ENCODE measurements around the gene LRRD1. TPM values are rescaled to one million over a fixed set of nuclear protein-coding genes. Genes with fewer than 3 reads are reported as not detected.

Gene LRRD1
- total and polyA plus RNA-seq, 2 of the 13 experiments (the other 11 are each of a cell fraction or from before 2014, with no cell fraction given): 0.03 TPM; not detected in 1

DNA sequence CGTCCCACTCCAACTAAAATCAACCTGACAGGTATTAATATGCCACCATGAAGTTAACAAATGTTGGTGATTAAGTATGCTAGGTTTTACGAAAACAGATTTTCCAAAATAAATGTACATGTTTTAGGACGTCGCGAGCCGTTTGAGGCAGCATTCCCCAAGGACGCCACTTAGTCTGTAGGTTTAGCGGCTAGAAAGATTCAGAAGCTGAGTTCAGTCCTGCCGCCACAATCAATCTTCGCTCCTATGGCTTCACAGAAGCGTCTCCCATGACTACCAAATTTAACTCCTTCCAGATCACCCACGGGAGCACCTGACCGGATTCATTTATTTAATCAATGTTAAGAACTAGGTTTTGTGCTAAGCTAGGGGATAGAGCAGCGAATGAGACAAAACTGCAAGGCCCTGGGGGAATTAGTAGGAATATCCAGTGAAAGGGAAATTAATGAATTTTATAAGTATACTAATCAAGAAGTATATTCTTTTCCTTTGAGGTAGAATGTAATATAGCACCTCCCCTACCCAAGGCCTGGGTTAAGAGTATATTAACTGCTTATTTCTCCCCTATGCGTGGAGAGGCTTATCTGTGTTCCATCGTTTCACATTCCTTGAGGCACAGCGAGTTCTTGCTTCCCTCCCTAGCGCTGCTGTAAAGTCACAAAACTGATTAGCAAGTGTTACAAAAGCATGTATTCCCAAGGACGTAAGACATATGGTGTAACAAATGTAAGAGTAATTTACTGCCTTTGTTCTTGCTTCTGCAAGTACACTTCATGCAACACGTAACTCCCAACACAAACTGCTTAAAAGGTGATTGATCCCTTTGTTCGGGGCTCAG lies 43.7 kb downstream of the LRRD1 start:
- Histone ChIP-seq H3K9me3 (ENCODE audit: low read length) (no peaks in the 10 kb centered on the region), H3K9ac (ENCODE audit: insufficient read depth, low read depth, low read length) (peak overlapping the region; percentile 94), H3K4me2 (ENCODE audit: low read depth, low read length) (peak overlapping the region; percentile 98), H3K27me3 (ENCODE audit: control insufficient read depth in 1 of 2, insufficient read depth in 2 of 2, low read length in 2 of 2) (no peaks in the 10 kb centered on the region; a peak in 1 of 5 replicates), H4K20me1 (ENCODE audit: insufficient read depth, low read length) (peaks cover 33% of the 10 kb centered on the region), H3K4me3 (replicated peaks in 1 of 3; ENCODE audit: insufficient read depth in 1 of 3, low read depth in 2 of 3, low read length in 3 of 3) (peak overlapping the region; percentile 95 to 100 (median 98)), H3K79me2 (ENCODE audit: insufficient read depth, low read length) (peaks cover 44% of the 10 kb centered on the region), H3K27ac (ENCODE audit: extremely low read length, insufficient read depth, low read length) (peak overlapping the region; percentile 98), H3K4me1 (ENCODE audit: insufficient read depth, low read length) (peaks cover 39% of the 10 kb centered on the region), H3K36me3 (replicated peaks in 1 of 2; ENCODE audit: control insufficient read depth in 1 of 2, insufficient read depth in 2 of 2, low read length in 2 of 2) (peaks cover 0 to 12% of the 10 kb centered on the region in 2 experiments; a peak in 3 of 5 replicates), H2AFZ (ENCODE audit: low read length) (no peak overlapping the region)
- DNase-seq (ENCODE audit: low spot score) (peak; percentile 40), ATAC-seq (peak; percentile 20), FAIRE-seq (peak; percentile 55)
- ChIA-PET POLR2A (interaction anchor here (0.6 to 1.5 kb wide), 7 partner anchors 10 to 393 kb away, joined by 4 to 7 read pairs (median 4); partner anchors contain the start of genes GATAD1, PEX1 and RBM48), CTCF (ENCODE audit: low intra/inter-chr PET ratio, low total read pairs) (no interaction called here)
- intact Hi-C loops (cut with micrococcal nuclease; ENCODE audit: unreplicated experiment): loop anchor here (1.0 kb wide), 1 partner anchor 392 kb away; no protein-coding TSS in a partner anchor
- WGBS (ENCODE audit: low lambda C conversion rate): 3% methylated on average over 21 of the region's 21 CpGs
- BruUV-seq (replicated peaks): TSS peak; percentile 93
- in situ Hi-C loops (cut with HindIII; ENCODE audit: extremely low pct_ligation_motif_present, low pct_unique_long_range_greater_than_20kb): no loop called here
- TF ChIP-seq ZNF552 (CRISPR knock-in tag; IDR thresholded peaks at IDR 0.05; ENCODE audit: borderline replicate concordance): no peak
- TF ChIP-seq JARID2 (CRISPR knock-in tag; IDR thresholded peaks at IDR 0.05; ENCODE audit: insufficient replicate concordance): no peak
- TF ChIP-seq GATAD2A (CRISPR knock-in tag; IDR thresholded peaks at IDR 0.05): no peak
- 0 out of 2 replicates have a peak, but pooled peaks have one; percentile 27 for TF ChIP-seq ZNF557 (CRISPR knock-in tag; IDR thresholded peaks at IDR 0.05)
- no peak for TF ChIP-seq PCBP1 (IDR thresholded peaks at IDR 0.05; ENCODE audit: borderline replicate concordance, low read depth, low read length)
- no peak for TF ChIP-seq ZMYM3 (CRISPR knock-in tag; IDR thresholded peaks at IDR 0.05)
- TF ChIP-seq, protein P1, sequence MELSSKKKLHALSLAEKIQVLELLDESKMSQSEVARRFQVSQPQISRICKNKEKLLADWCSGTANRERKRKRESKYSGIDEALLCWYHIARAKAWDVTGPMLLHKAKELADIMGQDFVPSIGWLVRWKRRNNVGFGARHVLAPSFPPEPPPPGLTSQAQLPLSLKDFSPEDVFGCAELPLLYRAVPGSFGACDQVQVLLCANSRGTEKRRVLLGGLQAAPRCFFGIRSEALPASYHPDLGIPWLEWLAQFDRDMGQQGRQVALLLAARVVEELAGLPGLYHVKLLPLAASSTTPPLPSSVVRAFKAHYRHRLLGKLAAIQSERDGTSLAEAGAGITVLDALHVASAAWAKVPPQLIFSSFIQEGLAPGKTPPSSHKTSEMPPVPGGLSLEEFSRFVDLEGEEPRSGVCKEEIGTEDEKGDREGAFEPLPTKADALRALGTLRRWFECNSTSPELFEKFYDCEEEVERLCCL (CRISPR knock-in tag; IDR thresholded peaks at IDR 0.05; ENCODE audit: borderline replicate concordance): no peak
- TF ChIP-seq ZNF766 (CRISPR knock-in tag; IDR thresholded peaks at IDR 0.05; ENCODE audit: borderline replicate concordance): no peak
- no peak for TF ChIP-seq ADNP (CRISPR knock-in tag; IDR thresholded peaks at IDR 0.05)
- TF ChIP-seq ZNF136 (CRISPR knock-in tag; IDR thresholded peaks at IDR 0.05; ENCODE audit: low read depth): 0 out of 2 replicates have a peak, but pooled peaks have one; percentile 4
- no peak for TF ChIP-seq SRY (CRISPR knock-in tag; IDR thresholded peaks at IDR 0.05)
- TF ChIP-seq, protein P2, sequence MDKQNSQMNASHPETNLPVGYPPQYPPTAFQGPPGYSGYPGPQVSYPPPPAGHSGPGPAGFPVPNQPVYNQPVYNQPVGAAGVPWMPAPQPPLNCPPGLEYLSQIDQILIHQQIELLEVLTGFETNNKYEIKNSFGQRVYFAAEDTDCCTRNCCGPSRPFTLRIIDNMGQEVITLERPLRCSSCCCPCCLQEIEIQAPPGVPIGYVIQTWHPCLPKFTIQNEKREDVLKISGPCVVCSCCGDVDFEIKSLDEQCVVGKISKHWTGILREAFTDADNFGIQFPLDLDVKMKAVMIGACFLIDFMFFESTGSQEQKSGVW (CRISPR knock-in tag; IDR thresholded peaks at IDR 0.05; ENCODE audit: borderline replicate concordance): no peak
- TF ChIP-seq RFX3 (CRISPR knock-in tag; IDR thresholded peaks at IDR 0.05): peak; percentile 45; the same call in 1 of the 2 replicates
- no peak; the same call in 1 of the 2 replicates for TF ChIP-seq FOXM1 (CRISPR knock-in tag; IDR thresholded peaks at IDR 0.05)
- TF ChIP-seq, protein P3, sequence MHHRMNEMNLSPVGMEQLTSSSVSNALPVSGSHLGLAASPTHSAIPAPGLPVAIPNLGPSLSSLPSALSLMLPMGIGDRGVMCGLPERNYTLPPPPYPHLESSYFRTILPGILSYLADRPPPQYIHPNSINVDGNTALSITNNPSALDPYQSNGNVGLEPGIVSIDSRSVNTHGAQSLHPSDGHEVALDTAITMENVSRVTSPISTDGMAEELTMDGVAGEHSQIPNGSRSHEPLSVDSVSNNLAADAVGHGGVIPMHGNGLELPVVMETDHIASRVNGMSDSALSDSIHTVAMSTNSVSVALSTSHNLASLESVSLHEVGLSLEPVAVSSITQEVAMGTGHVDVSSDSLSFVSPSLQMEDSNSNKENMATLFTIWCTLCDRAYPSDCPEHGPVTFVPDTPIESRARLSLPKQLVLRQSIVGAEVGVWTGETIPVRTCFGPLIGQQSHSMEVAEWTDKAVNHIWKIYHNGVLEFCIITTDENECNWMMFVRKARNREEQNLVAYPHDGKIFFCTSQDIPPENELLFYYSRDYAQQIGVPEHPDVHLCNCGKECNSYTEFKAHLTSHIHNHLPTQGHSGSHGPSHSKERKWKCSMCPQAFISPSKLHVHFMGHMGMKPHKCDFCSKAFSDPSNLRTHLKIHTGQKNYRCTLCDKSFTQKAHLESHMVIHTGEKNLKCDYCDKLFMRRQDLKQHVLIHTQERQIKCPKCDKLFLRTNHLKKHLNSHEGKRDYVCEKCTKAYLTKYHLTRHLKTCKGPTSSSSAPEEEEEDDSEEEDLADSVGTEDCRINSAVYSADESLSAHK (CRISPR knock-in tag; IDR thresholded peaks at IDR 0.05; ENCODE audit: borderline replicate concordance): no peak
- TF ChIP-seq FOXC1 (CRISPR knock-in tag; IDR thresholded peaks at IDR 0.05; ENCODE audit: borderline replicate concordance): 0 out of 2 replicates have a peak, but pooled peaks have one; percentile 1
- TF ChIP-seq NAIF1 (CRISPR knock-in tag; IDR thresholded peaks at IDR 0.05; ENCODE audit: borderline replicate concordance): no peak
- TF ChIP-seq ZNF484 (CRISPR knock-in tag; IDR thresholded peaks at IDR 0.05; ENCODE audit: borderline replicate concordance, low read depth): no peak
- TF ChIP-seq KAT8 (CRISPR knock-in tag; IDR thresholded peaks at IDR 0.05): no peak
- no peak for TF ChIP-seq TARDBP (CRISPR knock-in tag; IDR thresholded peaks at IDR 0.05)

Data from HepG2 (cell line).